Caco-2 (cell line): ENCODE data around the gene SERTAD2. TPM values are rescaled to one million over a fixed set of nuclear protein-coding genes. Genes with fewer than 3 reads are reported as not detected.

Source experiments
- BruUV-seq: library from RNA; stranded (reverse); fragments of 400-500 nt; replicated peaks from 2 replicates; lab custom pipeline; 2021; lab: Mats Ljungman, UMichigan
- CTCF ChIA-PET: fragments of 300-600 bp; sonication (Branson Sonifier 250); formaldehyde crosslinking; loops from one replicate; lab custom pipeline; 2022; ENCODE audit warnings: antibody characterized with exemption; lab: Charles Lee
- POLR2A ChIA-PET: fragments of 300-600 bp; sonication (Branson Sonifier 250); formaldehyde crosslinking; loops from one replicate; lab custom pipeline; 2022; ENCODE audit warnings: antibody characterized with exemption; lab: Charles Lee
- DNase-seq, 2 experiments: peaks; one replicate each; pipeline versions ENCODE4 v3.0.0 to v3.0.0-alpha.2; 2020 to 2022
- H3K27me3 ChIP-seq: replicated peaks from 2 replicates; pipeline ENCODE4 v1.6.0; 2011; ENCODE audit warnings: low read length; ENCODE audit not compliant: control insufficient read depth, insufficient read depth
- H3K36me3 ChIP-seq: 2 replicates; pipeline ENCODE4 v1.5.1; 2011; ENCODE audit warnings: low read length; ENCODE audit not compliant: control insufficient read depth, insufficient read depth
- H3K4me1 ChIP-seq: fragments of 250-450 bp; sonication (Bioruptor Pico); 2 replicates; pipeline ENCODE4 v1.5.1; 2020; ENCODE audit warnings: mild to moderate bottlenecking
- H3K4me3 ChIP-seq: 2 replicates; pipeline ENCODE4 v1.5.1; 2011; ENCODE audit warnings: low read depth, mild to moderate bottlenecking, control low read depth, low read length
- H3K9me3 ChIP-seq: fragments of 250-450 bp; sonication (Bioruptor Pico); 2 replicates; pipeline ENCODE4 v1.5.1; 2020; ENCODE audit warnings: mild to moderate bottlenecking, moderate library complexity
- H3K27ac Mint-ChIP-seq: one replicate; pipeline ENCODE4 v1.8.0; 2022; ENCODE audit warnings: mixed read lengths; ENCODE audit not compliant: unreplicated experiment
- H3K27me3 Mint-ChIP-seq: one replicate; pipeline ENCODE4 v1.8.0; 2022; ENCODE audit warnings: mixed read lengths; ENCODE audit not compliant: insufficient read depth, unreplicated experiment
- H3K36me3 Mint-ChIP-seq: one replicate; pipeline ENCODE4 v1.8.0; 2022; ENCODE audit warnings: mild to moderate bottlenecking, mixed read lengths; ENCODE audit not compliant: insufficient read depth, unreplicated experiment
- H3K4me1 Mint-ChIP-seq: one replicate; pipeline ENCODE4 v1.8.0; 2022; ENCODE audit warnings: low read depth, mixed read lengths; ENCODE audit not compliant: unreplicated experiment
- H3K4me3 Mint-ChIP-seq: one replicate; pipeline ENCODE4 v1.8.0; 2022; ENCODE audit warnings: mild to moderate bottlenecking, moderate library complexity, mixed read lengths; ENCODE audit not compliant: unreplicated experiment
- H3K9me3 Mint-ChIP-seq: one replicate; pipeline ENCODE4 v1.8.0; 2022; ENCODE audit warnings: mixed read lengths; ENCODE audit not compliant: unreplicated experiment
- intact Hi-C: fragments of 100-400 bp; cut with micrococcal nuclease; formaldehyde crosslinking; loops from one replicate; pipeline ENCODE4 v1.10.0; 2022; ENCODE audit not compliant: unreplicated experiment
- total RNA-seq: library from RNA; stranded (reverse); gene quantifications from 2 replicates; pipeline ENCODE4 v1.2.3, GENCODE V29; 2022
- TF ChIP-seq, protein P1 (sequence below), 2 experiments: fragments of 200-600 bp in 1 of 2; IDR thresholded peaks; 1 replicate in 1 of 2; 2 replicates in 1 of 2; pipeline versions ENCODE4 v1.5.1 to v1.8.0; 2011 to 2022; ENCODE audit warnings: antibody characterized with exemption in 1 of 2, control low read depth in 1 of 2, inconsistent platforms in 1 of 2, low read depth in 1 of 2, low read length in 1 of 2, mild to moderate bottlenecking in 1 of 2, moderate library complexity in 1 of 2; ENCODE audit not compliant: insufficient read depth in 1 of 2, severe bottlenecking in 1 of 2, unreplicated experiment in 1 of 2

The SERTAD2 gene
- total RNA-seq, 1 experiment from 2014 or later = 25.8 TPM

DNA sequence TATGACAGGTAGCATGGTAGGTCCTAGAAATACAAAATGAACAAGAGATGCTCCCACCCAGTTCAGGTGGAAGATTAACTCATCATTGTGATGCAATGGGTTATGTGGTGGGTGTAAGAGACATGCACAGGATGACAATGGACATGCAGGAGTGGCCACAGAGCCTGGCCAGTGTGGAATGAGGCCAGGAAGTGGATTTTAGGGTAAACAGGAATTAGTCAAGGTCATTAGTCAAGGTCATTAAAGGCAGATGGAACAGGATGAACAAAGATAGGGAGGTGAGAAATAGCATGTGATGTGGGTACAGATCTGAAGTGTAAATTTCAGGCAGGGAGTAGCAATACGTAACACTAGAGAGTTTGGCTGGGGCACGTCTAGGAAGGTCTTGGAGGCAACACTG is 15.6 kb upstream of the SERTAD2 start:
- Mint-ChIP-seq H3K4me1 (no peaks in the 10 kb centered on the region), H3K27ac (no peak overlapping the region), H3K9me3 (no peaks in the 10 kb centered on the region), H3K27me3 (no peaks in the 10 kb centered on the region), H3K4me3 (no peak overlapping the region), H3K36me3 (no peaks in the 10 kb centered on the region)
- BruUV-seq = no TSS peak
- DNase-seq = no peak
- Histone ChIP-seq H3K36me3 (no peaks in the 10 kb centered on the region; the same call in 1 of the 2 replicates), H3K4me3 (no peak overlapping the region), H3K4me1 (no peaks in the 10 kb centered on the region), H3K9me3 (no peaks in the 10 kb centered on the region), H3K27me3 (no peaks in the 10 kb centered on the region)
- intact Hi-C loops = no loop called here
- TF ChIP-seq, protein P1, sequence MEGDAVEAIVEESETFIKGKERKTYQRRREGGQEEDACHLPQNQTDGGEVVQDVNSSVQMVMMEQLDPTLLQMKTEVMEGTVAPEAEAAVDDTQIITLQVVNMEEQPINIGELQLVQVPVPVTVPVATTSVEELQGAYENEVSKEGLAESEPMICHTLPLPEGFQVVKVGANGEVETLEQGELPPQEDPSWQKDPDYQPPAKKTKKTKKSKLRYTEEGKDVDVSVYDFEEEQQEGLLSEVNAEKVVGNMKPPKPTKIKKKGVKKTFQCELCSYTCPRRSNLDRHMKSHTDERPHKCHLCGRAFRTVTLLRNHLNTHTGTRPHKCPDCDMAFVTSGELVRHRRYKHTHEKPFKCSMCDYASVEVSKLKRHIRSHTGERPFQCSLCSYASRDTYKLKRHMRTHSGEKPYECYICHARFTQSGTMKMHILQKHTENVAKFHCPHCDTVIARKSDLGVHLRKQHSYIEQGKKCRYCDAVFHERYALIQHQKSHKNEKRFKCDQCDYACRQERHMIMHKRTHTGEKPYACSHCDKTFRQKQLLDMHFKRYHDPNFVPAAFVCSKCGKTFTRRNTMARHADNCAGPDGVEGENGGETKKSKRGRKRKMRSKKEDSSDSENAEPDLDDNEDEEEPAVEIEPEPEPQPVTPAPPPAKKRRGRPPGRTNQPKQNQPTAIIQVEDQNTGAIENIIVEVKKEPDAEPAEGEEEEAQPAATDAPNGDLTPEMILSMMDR (IDR thresholded peaks at IDR 0.05; ENCODE audit: insufficient read depth in 1 of 2, low read depth in 1 of 2, low read length in 1 of 2, severe bottlenecking in 1 of 2, unreplicated experiment in 1 of 2) = no peak
- ChIA-PET CTCF (no interaction called here), POLR2A (no interaction called here)

DNA sequence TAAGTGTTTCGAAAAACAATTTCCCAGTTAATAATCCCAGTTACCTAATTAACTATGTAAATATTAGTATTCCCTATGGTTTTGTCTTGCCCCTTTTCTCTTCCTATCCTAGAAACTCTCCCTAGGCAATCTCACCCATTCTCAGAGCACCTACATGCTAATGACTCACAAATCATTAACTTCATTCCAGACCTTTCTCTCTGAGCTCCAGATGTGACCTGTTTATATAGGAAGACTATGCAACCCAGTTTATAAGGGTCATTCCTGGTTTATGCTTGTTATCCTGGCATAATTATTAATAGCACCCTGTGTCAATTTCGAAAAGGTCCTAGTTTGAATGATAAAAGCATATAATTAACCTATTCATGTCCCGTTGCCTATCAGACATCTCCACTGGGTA is 14.8 kb upstream of the SERTAD2 start:
- no peak for DNase-seq
- intact Hi-C loops = no loop called here
- no peaks in the 10 kb centered on the region for H3K27me3 Mint-ChIP-seq
- H3K9me3 ChIP-seq = no peaks in the 10 kb centered on the region
- no peak overlapping the region for H3K4me3 Mint-ChIP-seq
- no peak overlapping the region for H3K27ac Mint-ChIP-seq
- no peaks in the 10 kb centered on the region for H3K4me1 Mint-ChIP-seq
- no peak overlapping the region for H3K4me3 ChIP-seq
- POLR2A ChIA-PET = no interaction called here
- TF ChIP-seq, protein P1 (IDR thresholded peaks at IDR 0.05; ENCODE audit: insufficient read depth in 1 of 2, low read depth in 1 of 2, low read length in 1 of 2, severe bottlenecking in 1 of 2, unreplicated experiment in 1 of 2) = no peak
- no peaks in the 10 kb centered on the region for H3K27me3 ChIP-seq
- H3K36me3 ChIP-seq = no peaks in the 10 kb centered on the region; the same call in 1 of the 2 replicates
- no peaks in the 10 kb centered on the region for H3K36me3 Mint-ChIP-seq
- H3K4me1 ChIP-seq = no peaks in the 10 kb centered on the region
- no TSS peak for BruUV-seq
- H3K9me3 Mint-ChIP-seq = no peaks in the 10 kb centered on the region
- CTCF ChIA-PET = interaction anchor here (0.6 kb wide), 1 partner anchor 11 kb away, joined by 3 read pairs; no protein-coding TSS in a partner anchor

DNA sequence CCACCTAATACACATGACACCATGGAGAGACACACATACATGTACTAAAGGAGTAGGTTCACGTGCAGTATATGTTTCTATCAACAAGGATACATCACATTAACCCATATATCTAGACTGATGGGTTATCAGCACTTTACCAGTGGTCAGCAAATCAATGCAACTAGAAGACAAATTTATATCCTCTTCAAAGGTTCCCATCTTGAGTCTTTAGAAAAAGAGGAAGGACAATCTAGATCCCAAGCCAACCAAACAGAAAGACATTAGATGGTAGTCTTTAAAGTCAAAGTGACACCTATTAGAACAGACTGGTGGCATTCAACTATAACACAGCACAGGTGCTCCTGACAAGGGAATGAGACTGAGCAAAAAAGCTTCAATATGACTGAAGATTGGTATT is 13.8 kb upstream of the SERTAD2 start:
- Histone ChIP-seq H3K36me3 (no peaks in the 10 kb centered on the region; the same call in 1 of the 2 replicates), H3K27me3 (no peaks in the 10 kb centered on the region), H3K4me3 (no peak overlapping the region), H3K9me3 (no peaks in the 10 kb centered on the region), H3K4me1 (no peaks in the 10 kb centered on the region)
- intact Hi-C loops = no loop called here
- no peak for DNase-seq
- no peaks in the 10 kb centered on the region for H3K9me3 Mint-ChIP-seq
- TF ChIP-seq, protein P1 (IDR thresholded peaks at IDR 0.05; ENCODE audit: insufficient read depth in 1 of 2, low read depth in 1 of 2, low read length in 1 of 2, severe bottlenecking in 1 of 2, unreplicated experiment in 1 of 2) = no peak
- CTCF ChIA-PET = no interaction called here
- BruUV-seq = no TSS peak
- POLR2A ChIA-PET = no interaction called here
- H3K27ac Mint-ChIP-seq = no peak overlapping the region
- H3K27me3 Mint-ChIP-seq = no peaks in the 10 kb centered on the region
- H3K4me1 Mint-ChIP-seq = no peaks in the 10 kb centered on the region
- no peaks in the 10 kb centered on the region for H3K36me3 Mint-ChIP-seq
- H3K4me3 Mint-ChIP-seq = no peak overlapping the region
